IPS DF 19.7 (cell line): ENCODE results near the gene PNMA6F.
"Not testable (repeated sequence)": the region's sequence is repeated elsewhere in the genome, so short reads cannot be mapped to it uniquely, and the experiment has no call there.

Experiments
- DNase-seq: peaks from one replicate; pipeline ENCODE4 v3.0.0-alpha.2; 2013; ENCODE audit warnings: low read depth, low spot score

PNMA6F gene

DNA sequence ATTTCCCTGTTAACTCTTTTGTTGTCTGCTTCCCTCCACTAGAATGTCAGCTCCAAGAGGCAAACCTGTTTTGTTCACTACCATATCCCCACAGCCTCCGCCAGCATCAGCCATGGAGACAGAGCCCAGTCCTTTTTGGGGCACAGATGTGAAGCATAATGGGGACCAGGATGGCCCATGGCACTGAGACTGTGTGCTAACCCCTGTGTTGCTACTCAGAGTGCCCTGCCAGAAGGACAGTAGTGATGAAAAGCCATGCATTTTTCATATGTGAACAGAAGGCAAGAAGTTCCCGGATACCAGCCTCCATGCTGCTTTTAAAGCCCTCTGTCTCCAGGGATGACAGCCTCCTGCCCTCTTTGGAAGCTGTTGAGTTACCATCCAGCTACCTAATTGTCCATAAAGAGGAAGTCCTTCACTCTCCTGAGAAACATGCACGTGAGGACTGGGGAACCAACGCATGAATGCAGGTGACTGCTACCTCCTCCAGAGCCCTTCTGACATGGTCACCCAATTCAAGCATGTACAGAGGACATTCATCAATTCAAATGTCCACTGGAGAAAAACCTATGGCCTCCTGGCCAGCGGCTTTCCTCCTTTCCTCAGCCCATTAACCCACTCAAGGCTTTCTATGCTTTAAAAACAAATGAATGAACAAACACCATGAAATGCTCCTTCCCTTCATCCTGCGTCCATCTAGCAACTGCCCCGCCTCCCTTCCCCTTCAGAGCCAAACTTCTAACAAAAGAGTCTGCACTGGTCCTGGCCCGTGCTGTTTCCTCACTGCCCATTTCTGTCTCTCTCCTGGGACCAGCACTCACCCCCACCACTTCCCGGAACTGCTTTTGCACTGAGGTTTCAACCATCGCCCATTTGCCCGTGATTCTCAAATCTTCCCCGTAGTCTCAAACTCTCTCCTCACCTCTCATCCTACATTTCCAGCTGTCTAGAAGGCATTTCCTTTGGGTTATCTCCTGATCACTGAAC, 18.0 kb downstream of the PNMA6F start:
- DNase-seq: no peak

- no peak for DNase-seq
Measured at GRCh38 chrX:153302796-153303195, 18.8 kb downstream of the PNMA6F start.

- DNase-seq: no peak
Measured at GRCh38 chrX:153301746-153302145, 19.8 kb downstream of the PNMA6F start.

GRCh38 chrX:153299855-153300254, 21.7 kb downstream of the PNMA6F start:
- DNase-seq: no peak

DNA sequence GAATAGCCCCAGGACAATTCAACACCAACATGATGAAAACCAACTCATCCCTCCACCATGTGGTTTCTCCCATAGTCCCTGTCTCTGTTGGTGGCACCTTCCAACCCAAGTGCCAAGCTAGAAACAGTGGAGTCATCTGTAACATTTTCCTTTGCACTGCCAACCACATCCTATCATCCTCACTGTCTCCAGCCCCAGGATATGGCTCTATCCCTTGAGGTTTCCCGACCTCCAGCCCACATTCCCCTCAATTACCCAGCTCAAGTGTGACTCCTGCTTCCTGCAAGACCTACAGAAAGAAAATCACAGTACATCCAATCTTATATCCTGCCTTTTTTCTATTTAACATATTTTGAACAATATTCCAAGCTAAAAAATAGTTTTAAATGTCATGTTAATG, 24.2 kb downstream of the PNMA6F start:
- no peak for DNase-seq

DNA sequence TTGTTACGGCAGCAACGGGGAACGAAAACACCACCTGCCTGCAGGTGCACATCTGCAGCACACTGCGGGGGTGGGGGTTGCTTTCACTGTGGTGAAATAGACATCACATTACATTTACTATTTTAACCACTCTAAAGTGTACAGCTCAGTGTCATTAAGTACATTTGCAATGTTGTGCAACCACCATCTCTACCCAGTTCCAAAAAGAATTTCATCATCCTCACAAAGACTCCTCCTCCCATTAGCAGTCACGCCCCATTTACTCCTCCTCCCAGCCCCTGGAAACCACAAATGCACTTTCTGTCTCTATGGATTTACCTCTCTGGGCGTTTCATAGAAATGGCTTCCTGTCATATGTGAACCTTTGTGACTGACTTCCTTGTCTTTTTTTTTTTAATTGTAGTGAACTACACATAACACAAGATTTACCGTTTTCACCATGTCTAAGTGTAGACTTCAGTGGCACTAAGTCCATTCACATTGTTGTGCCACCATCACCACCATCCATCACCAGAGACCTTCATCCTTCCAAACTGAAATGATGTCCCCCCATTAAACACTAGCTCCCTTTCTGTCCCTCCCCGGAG, 28.0 kb downstream of the PNMA6F start:
- DNase-seq: not testable (repeated sequence)

GRCh38 chrX:153288807-153289206, 32.8 kb downstream of the PNMA6F start:
- DNase-seq: not testable (repeated sequence)

DNA sequence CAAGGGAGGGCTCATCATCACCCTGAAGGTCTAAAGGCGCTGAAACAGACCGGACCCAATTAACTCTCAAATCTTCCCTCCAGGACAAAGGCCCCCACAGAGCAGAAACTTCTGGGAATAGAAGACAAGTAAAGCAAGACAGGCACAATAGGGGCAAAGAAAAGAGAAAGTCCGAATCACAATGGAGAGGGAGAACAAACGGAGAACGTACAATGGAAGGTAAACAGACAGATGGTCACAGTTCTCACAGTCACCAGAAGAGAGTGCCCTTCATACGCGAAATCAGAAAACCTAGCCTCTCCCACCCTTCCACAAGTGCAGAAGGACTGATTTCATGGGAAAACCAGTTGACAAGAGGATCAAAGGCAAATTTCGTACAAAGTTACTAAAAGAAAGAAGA, 35.9 kb downstream of the PNMA6F start:
- DNase-seq: not testable (repeated sequence)

- DNase-seq: not testable (repeated sequence)
Measured at GRCh38 chrX:153283982-153284381, 37.6 kb downstream of the PNMA6F start.

DNA sequence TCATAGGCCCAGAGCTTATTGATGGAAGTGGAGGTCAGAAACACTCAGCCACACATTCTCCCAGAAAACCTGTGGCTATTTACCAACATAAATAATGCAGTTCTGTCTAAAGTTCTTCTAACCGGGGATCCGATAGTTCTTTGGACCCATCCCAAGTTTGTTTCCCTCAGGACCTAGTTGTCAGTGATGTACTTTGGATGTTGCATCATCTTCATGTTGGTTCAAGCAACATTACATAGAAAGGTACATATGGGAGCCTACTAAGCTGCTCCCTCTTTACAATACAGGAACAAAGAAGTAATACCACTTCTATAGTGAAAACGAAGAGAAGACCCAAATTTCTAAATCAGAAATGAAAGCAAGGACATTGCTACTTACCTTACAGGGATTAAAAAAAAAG, 39.8 kb downstream of the PNMA6F start:
- not testable (repeated sequence) for DNase-seq

DNA sequence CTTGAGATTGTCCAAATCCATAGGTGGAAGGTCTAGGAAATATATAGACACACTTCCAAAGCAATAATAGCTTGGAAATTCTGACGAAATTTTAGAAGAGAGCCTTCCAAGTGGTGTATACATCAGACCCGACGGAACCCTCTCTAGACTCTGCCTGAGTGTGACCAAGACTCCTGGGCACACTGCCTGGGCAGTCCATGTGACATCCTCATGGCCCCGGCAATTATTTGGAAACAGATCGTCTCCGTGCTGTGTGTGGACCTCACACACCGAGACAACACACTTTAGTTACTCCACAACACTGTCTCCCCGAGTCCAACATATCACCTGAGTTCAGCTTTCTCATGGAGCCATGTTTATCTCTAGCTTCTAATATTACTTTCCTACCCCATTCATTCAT, 42.3 kb downstream of the PNMA6F start:
- not testable (repeated sequence) for DNase-seq

DNA sequence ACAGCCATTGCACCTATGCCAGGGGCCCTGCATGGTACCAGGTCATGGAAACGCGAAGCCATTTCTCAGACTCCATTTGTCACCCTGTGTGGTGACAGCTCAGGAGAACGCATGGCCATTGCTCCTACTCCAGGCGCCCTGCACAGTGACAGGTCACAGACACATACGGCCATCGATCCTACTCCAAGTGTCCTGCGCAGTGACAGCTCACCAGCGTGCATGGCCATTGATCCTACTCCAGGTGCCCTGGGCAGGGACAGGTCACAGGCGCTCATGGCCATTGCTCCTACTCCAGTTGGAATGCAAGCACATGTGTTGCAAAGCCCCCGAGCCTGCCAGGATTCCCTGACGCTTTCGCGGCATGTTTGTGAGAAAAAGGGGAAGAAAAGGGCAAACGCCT, 45.5 kb downstream of the PNMA6F start:
- DNase-seq: not testable (repeated sequence)

DNA sequence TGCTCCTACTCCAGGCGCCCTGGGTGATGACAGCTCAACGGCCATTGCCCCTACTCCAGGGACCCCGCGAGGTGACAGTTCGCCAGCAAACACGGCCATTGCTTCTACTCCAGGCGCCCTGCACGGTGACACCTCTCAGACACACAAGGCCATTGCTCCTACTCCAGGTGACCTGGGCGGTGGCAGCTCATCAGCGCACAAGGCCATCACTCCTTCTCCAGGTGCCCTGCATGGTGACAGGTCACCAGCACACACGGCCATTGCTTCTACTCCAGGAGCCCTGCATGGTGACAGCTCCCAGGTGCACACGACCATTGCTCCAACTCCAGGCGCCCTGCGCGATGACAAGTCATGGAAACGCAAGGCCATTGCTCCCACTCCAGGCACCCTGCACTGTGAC, 46.1 kb downstream of the PNMA6F start:
- not testable (repeated sequence) for DNase-seq

DNA sequence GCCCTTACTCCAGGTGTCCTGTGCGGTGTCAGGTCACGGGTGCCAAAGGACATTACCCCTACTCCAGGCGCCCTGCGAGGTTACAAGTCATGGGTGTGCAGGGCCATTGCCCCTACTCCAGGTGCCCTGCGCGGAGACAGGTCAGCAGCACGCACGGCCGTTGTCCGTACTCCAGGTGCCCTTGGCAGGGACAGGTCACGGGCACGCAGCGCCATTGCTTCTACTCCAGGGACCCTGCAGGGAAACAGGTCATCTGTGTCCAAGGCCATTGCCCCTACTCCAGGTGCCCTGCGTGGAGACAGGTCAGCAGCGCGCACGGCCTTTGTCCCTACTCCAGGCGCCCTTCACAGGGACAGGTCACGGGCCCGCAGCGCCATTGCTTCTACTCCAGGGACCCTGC, 49.0 kb downstream of the PNMA6F start:
- DNase-seq: not testable (repeated sequence)

DNA sequence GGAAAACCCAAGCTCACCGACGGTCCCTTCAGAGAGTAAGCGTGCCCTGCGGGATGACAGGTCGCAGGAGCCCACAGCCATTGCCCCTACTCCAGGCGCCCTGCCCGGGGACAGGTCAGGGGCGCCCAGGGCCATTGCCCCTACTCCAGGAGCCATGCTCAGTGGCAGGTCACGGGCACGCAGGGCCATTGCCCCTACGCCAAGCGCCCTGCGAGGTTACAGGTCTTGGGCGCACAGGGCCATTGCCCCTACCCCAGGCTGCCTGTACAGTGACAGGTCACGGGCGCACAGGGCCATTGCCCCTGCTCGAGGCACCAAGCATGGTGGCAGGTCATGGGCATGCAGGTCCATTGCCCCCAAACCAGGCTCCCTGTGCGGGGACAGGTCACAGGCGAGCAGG, 49.5 kb downstream of the PNMA6F start:
- not testable (repeated sequence) for DNase-seq
